ENCODE results near the gene HOXC9.

The HOXC9 gene

DNA sequence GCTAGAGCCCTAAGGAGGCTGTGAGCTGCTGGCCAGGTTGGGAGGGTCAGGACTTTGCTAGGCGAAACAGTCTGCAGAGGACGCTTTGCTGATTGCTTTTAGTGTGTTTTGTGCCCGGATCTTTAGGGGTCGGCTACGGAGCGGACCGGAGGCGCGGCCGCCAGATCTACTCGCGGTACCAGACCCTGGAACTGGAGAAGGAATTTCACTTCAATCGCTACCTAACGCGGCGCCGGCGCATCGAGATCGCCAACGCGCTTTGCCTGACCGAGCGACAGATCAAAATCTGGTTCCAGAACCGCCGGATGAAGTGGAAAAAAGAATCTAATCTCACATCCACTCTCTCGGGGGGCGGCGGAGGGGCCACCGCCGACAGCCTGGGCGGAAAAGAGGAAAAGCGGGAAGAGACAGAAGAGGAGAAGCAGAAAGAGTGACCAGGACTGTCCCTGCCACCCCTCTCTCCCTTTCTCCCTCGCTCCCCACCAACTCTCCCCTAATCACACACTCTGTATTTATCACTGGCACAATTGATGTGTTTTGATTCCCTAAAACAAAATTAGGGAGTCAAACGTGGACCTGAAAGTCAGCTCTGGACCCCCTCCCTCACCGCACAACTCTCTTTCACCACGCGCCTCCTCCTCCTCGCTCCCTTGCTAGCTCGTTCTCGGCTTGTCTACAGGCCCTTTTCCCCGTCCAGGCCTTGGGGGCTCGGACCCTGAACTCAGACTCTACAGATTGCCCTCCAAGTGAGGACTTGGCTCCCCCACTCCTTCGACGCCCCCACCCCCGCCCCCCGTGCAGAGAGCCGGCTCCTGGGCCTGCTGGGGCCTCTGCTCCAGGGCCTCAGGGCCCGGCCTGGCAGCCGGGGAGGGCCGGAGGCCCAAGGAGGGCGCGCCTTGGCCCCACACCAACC lies 29.8 kb downstream of the HOXC9 start:
- DNase-seq: no peak
- TF ChIP-seq POLR2A (IDR thresholded peaks at IDR 0.05; ENCODE audit: low read length) (no peak), GATA1 (IDR thresholded peaks at IDR 0.05; ENCODE audit: low read depth, low read length) (no peak)

DNA sequence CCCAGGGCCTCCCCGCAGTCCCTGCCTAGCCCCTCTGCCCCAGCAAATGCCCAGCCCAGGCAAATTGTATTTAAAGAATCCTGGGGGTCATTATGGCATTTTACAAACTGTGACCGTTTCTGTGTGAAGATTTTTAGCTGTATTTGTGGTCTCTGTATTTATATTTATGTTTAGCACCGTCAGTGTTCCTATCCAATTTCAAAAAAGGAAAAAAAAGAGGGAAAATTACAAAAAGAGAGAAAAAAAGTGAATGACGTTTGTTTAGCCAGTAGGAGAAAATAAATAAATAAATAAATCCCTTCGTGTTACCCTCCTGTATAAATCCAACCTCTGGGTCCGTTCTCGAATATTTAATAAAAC lies 30.5 kb downstream of the HOXC9 start:
- TF ChIP-seq POLR2A (IDR thresholded peaks at IDR 0.05; ENCODE audit: low read length) (no peak), GATA1 (IDR thresholded peaks at IDR 0.05; ENCODE audit: low read depth, low read length) (no peak)
- DNase-seq: no peak

DNA sequence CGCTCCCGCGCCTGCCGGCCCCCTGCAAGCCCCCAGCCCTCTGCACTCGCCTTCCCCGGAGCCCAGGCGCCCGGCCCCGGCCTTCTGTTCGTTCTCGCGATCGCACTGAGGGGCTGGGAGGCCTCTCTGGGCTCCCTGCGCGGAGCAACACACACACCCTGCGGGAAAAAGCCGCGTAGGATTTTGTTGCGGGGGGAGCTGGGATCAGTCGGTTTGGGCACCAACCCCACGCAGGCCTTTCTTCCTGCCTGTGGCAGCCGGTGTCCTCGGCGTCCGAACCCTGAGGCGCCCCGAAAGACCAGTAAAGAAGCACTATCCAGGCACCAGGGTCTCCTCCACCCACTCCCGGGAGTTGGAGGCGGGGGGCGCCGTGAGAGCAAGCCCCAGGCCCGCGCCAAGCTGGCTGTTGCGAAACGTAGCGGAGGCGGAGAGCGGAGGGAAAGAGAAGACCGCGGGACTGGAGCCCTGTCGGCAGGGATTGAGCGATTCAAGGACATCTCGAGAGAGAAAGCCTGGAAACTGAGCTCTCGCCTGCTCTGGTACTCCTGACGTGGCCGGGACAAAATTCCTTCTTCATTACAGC lies 31.0 kb downstream of the HOXC9 start:
- no peak for TF ChIP-seq POLR2A (IDR thresholded peaks at IDR 0.05; ENCODE audit: low read length)
- TF ChIP-seq GATA1 (IDR thresholded peaks at IDR 0.05; ENCODE audit: low read depth, low read length): no peak
- DNase-seq: no peak

DNA sequence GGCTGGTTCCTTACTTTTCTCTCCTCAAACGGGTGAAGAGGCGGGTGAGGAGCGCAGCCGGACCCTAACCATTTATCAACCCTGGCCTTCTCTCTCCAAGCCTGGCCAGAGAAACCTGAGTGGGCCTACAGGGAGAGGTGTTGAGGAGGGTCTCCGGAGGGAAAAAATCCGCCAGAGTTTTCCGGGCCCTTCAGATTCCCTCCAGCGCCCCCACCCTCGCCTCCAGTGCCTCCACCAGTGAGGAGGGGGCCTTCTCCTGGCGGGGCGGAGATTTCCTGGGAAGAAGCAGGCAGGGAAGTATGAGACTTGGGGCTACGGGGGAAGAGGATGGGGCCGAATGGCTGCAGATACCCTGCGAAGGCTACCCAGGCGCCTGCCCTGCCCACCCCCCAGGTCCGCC lies 31.5 kb downstream of the HOXC9 start:
- TF ChIP-seq GATA1 (IDR thresholded peaks at IDR 0.05; ENCODE audit: low read depth, low read length) (no peak), POLR2A (IDR thresholded peaks at IDR 0.05; ENCODE audit: low read length) (no peak)
- no peak for DNase-seq

DNA sequence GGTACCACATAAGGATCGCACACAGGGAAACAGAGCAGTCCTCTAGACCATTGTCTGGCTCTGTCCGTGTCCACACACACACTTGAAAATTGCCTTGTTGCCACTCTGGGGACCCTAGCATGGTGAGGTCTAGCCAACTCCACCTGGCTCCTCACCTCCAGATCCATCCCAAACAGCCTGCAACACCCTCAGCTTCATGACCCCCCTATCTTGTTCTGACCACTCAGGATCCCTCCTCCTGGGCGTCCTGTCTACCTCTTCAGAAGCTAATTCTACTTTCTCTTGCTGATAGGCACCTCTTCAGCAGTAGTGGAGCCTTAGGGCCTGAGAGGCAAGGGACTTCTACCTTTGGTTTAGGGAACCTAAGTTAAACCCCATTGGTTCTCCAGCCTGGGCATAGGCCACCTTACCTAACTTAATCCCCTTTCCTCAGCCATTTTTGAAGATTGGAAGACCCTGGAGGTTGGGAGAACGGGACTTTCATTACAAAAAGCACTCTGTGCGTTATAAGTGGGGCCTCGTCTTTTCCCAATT lies 32.2 kb downstream of the HOXC9 start:
- DNase-seq: no peak
- TF ChIP-seq POLR2A (IDR thresholded peaks at IDR 0.05; ENCODE audit: low read length): no peak
- no peak for TF ChIP-seq GATA1 (IDR thresholded peaks at IDR 0.05; ENCODE audit: low read depth, low read length)

DNA sequence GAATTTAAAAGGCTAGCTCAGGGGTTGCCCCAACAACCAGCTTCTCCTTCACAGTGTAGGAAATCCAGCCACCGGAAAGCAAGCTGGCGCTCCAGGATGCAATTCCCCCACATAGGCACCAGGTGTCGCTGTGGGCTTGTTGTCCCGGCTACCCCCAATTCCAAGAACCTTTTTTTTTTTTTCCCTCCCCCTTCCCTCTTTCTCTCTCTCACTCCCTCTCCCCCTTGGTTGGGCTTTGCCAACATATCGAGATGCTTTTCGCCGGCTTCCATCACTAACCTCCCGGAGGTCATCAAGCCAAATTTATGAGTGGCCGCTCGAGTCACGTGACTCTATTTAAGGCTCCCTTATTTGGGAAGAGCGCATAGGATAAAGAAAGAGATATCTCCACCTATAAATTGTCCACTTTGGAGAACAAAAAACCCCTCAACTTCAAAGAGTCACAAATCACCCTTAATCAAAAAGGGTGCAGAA lies 32.7 kb downstream of the HOXC9 start, which contains the start of gene HOXC5:
Gene HOXC5, plus strand, starts transcription at position 424 of the 474 bp plus-strand sequence. CDS start 73 bp downstream, outside the sequence.
- peak; percentile 67 to 80 for DNase-seq
- no peak for TF ChIP-seq GATA1 (IDR thresholded peaks at IDR 0.05; ENCODE audit: low read depth, low read length)
- TF ChIP-seq POLR2A (IDR thresholded peaks at IDR 0.05; ENCODE audit: low read length): no peak

DNA sequence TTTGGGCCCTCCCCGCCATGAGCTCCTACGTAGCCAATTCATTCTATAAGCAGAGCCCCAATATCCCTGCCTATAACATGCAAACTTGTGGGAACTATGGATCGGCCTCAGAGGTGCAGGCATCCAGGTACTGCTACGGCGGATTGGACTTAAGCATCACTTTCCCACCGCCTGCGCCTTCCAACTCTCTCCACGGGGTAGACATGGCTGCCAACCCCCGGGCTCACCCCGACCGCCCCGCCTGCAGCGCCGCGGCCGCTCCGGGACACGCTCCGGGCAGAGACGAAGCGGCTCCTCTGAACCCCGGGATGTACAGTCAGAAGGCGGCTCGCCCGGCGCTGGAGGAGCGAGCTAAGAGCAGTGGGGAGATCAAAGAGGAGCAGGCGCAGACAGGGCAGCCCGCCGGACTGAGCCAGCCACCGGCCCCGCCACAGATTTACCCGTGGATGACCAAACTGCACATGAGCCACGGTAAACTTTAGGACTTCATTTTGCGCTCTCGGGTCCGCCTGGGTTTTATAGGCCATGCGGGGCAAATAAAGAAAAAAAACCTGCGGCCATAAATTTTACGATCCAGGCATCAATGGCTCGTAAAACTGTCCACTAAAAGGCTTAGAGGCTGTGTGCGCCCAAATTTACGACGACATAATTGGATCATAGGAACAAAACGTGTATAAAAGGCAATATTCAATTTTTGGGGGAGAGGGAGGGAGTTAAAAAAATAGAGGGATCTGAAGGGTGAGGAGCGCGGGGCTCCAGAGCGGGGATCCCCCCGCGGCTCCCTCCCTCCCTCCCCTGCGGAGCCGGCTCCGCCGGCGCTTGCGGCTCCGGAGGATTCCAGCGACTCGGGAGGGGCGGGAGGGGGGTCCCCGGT lies 33.4 kb downstream of the HOXC9 start:
- DNase-seq: no peak
- TF ChIP-seq GATA1 (IDR thresholded peaks at IDR 0.05; ENCODE audit: low read depth, low read length): no peak

DNA sequence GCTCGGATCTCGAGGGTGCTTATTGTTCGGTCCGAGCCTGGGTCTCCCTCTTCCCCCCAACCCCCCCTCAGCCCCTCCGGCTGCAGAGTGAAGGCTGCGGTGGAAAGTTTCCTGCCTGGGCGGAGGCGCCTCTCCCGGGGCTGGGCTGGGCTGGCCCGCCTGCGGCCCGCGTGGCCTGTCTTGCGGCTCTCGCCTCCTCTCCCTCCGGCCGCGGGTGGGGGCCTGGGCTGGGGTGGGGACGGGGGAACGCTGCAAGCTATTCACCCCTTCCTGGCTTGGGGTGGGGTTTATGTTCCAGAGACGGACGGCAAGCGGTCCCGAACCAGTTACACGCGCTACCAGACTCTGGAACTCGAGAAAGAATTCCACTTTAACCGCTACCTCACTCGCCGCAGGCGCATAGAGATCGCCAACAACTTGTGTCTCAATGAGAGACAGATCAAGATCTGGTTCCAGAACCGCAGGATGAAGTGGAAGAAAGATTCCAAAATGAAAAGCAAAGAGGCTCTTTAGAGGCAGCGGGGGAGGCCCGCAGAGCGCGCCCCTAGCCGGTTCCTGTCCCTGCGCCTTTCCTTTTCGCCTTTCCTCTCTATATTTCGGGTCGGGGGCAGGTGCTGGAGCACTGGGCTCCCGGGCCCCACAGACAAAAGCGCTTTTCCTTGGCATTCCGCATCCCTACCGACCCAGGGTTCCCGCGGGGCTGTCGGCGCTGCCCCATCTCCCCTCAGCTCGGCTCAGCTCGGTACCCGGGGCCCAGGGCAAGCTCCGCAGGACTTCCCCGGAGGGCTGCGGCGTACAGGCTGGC lies 34.2 kb downstream of the HOXC9 start:
- TF ChIP-seq POLR2A (IDR thresholded peaks at IDR 0.05; ENCODE audit: low read length) (no peak), GATA1 (IDR thresholded peaks at IDR 0.05; ENCODE audit: low read depth, low read length) (no peak)
- no peak for DNase-seq

DNA sequence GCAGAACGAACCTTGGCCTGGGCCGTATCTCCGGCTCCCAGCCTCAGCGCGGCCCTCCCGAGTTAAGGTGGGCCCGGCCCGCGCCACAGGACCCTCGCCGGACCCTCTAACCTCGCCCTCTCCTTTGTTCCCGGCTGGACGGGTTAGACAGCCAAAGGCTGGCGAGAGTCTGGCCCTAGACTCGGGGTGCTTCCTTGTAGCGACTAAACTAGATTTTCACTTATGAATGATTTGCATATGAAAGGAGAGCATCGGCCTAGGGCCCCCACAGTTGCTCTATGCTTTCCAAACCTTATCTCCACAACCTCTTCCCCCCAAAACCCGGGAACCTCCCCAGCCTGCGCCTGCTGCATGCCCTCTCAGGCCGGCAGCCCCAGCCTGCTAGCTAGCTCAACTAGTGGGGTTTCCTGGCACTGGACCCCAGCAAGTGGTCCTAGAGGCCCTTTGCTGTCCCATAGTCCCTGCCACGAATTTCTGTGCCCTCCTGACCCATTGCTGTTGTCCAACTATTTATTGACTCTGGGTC lies 34.9 kb downstream of the HOXC9 start:
- no peak for DNase-seq

DNA sequence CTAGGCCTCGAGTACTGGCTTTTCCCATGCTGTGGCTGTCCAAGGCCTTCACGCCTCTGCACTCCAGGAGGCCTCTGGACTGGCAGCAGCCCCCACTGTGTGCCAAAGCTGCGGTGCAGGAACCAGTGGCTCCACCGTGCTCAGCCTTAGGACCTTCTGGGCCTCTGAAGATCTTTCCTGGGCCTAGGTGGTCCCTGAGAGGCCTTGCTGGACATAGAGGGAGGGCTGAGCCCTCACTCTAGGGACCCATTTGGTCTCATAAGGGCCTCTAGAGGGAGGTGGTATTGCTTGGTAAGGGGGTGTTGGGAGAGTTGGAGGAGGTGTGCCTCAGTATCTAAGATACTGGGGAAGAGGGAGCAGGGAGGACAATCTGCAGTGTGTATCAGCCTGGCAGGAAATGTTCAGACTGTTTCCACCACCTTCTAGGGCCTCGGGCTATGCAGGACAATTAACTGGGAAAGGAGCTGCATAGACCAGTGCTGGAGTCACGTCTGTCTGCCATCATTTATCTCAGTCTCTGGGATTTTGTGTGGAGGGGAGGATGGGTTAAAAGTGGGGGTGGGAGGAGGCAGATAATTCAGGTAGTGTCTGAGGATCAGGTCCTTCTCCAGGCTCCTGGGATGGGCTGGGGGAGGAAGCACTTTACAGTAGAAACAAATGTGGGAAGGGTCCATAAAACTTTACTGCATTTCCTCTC lies 35.8 kb downstream of the HOXC9 start:
- TF ChIP-seq GATA1 (IDR thresholded peaks at IDR 0.05; ENCODE audit: low read depth, low read length) (no peak), POLR2A (IDR thresholded peaks at IDR 0.05; ENCODE audit: low read length) (no peak)
- no peak for DNase-seq

More for the DNA sequence above, 34.9 kb downstream of the HOXC9 start:
- TF ChIP-seq POLR2A (IDR thresholded peaks at IDR 0.05; ENCODE audit: low read length) (no peak), GATA1 (IDR thresholded peaks at IDR 0.05; ENCODE audit: low read depth, low read length) (no peak)

DNA sequence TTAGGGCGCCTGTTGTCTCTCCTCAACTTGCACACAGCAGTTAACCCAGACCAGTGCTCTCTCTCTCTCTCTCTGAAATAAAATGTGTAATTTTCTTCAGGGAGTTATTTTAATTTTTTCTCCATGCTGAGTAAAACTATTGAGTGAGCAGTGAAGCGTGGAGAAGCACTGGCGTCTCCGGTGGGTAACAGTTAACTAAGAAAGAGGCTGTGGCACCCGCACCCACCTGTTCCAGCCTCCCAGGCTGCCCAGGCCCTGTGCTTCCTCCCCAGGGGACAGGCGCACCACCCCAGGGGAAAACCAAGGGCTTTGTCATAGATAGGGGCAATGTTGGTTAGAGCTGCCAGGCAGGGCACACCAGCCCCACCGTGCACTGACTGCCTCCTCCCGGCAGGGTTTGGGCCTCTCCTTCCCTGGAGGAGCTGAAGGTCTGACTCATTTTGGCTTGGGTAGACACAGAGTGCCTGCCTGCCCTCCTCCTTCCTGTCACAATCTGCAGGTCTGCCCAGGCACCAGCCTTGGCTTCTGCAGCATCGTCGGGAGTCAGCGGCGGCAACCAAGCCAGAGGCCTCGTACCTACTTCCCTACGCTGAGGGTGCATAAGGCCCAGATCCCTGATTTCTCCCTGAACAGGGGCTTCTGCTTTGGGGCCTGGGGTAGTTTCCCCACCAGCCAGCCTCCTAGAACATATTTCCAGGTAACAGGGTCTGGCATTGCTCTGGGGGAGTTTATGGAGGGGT lies 36.8 kb downstream of the HOXC9 start:
- DNase-seq: no peak
- TF ChIP-seq POLR2A (IDR thresholded peaks at IDR 0.05; ENCODE audit: low read length) (no peak), GATA1 (IDR thresholded peaks at IDR 0.05; ENCODE audit: low read depth, low read length) (no peak)
